A673 (cell line): Measurements from ENCODE around the gene CRADD. TPM values are rescaled to one million over a fixed set of nuclear protein-coding genes. Genes with fewer than 3 reads are reported as not detected.

Experiments
- BruUV-seq: library from RNA; stranded (reverse); fragments of 400-500 nt; replicated peaks from 2 replicates; lab custom pipeline; 2021; lab: Mats Ljungman, UMichigan
- CTCF ChIA-PET: fragments of 300-600 bp; sonication (Branson Sonifier 250); formaldehyde crosslinking; loops from one replicate; lab custom pipeline; 2022; ENCODE audit warnings: antibody characterized with exemption; lab: Charles Lee
- POLR2A ChIA-PET: fragments of 300-600 bp; sonication (Branson Sonifier 250); formaldehyde crosslinking; loops from one replicate; lab custom pipeline; 2022; ENCODE audit warnings: antibody characterized with exemption; ENCODE audit not compliant: low non-redundant PET; lab: Charles Lee
- DNase-seq: peaks from one replicate; pipeline ENCODE4 v3.0.0-alpha.2; 2015; ENCODE audit warnings: low spot score
- H3K27ac ChIP-seq: fragments of 200-600 bp; sonication (generic); 2 replicates; pipeline ENCODE4 v1.5.1; 2016; ENCODE audit warnings: mixed run types, low read depth, mild to moderate bottlenecking, mixed read lengths, antibody characterized with exemption, low read length; ENCODE audit not compliant: poor library complexity, severe bottlenecking
- H3K27me3 ChIP-seq: fragments of 200-600 bp; sonication (generic); replicated peaks from 2 replicates; pipeline ENCODE4 v1.6.1; 2017; ENCODE audit warnings: mixed run types, low read depth, mild to moderate bottlenecking, mixed read lengths, antibody characterized with exemption, low read length; ENCODE audit not compliant: insufficient read depth, poor library complexity
- H3K36me3 ChIP-seq: fragments of 200-600 bp; sonication (generic); 2 replicates; pipeline ENCODE4 v1.6.1; 2016; ENCODE audit warnings: mixed run types, mild to moderate bottlenecking, mixed read lengths, antibody characterized with exemption, low read length; ENCODE audit not compliant: insufficient read depth, poor library complexity, severe bottlenecking
- H3K4me1 ChIP-seq: fragments of 200-600 bp; sonication (generic); 2 replicates; pipeline ENCODE4 v1.6.1; 2017; ENCODE audit warnings: mixed run types, mild to moderate bottlenecking, mixed read lengths, antibody characterized with exemption, low read length; ENCODE audit not compliant: insufficient read depth, poor library complexity, severe bottlenecking
- H3K4me3 ChIP-seq: fragments of 200-600 bp; sonication (generic); 2 replicates; pipeline ENCODE4 v1.5.1; 2016; ENCODE audit warnings: low read depth, mixed run types, mild to moderate bottlenecking, mixed read lengths, low read length; ENCODE audit not compliant: poor library complexity, severe bottlenecking
- H3K9me3 ChIP-seq: fragments of 200-600 bp; sonication (generic); 2 replicates; pipeline ENCODE4 v1.6.1; 2016; ENCODE audit warnings: mixed run types, low read depth, mild to moderate bottlenecking, mixed read lengths, antibody characterized with exemption, low read length; ENCODE audit not compliant: poor library complexity, severe bottlenecking
- CTCF ChIP-seq: fragments of 300-800, 200-600 bp; sonication (generic); conservative IDR thresholded peaks from 2 replicates; pipeline ENCODE4 v1.5.1; 2017; ENCODE audit warnings: low read depth, mild to moderate bottlenecking, antibody characterized with exemption, low read length, moderate library complexity, mixed read lengths
- EZH2 ChIP-seq: fragments of 200-600 bp; sonication (generic); IDR thresholded peaks from 2 replicates; pipeline ENCODE4 v1.6.1; 2017; ENCODE audit warnings: borderline replicate concordance, low read depth, mild to moderate bottlenecking, mixed read lengths, antibody characterized with exemption, low read length; ENCODE audit not compliant: poor library complexity, severe bottlenecking
- intact Hi-C: fragments of 100-400 bp; cut with micrococcal nuclease; formaldehyde crosslinking; loops from one replicate; pipeline ENCODE4 v1.10.0; 2022; ENCODE audit not compliant: unreplicated experiment
- total RNA-seq: library from RNA; stranded (reverse); gene quantifications from 2 replicates; pipeline ENCODE4 v1.2.3, GENCODE V29; 2021

The CRADD gene
- total RNA-seq, 1 experiment from 2014 or later = 9.1 TPM

GRCh38 chr12:93741659-93742109 lies 64.5 kb downstream of the CRADD start:
- Histone ChIP-seq H3K4me1 (peaks cover 10% of the 10 kb centered on the region), H3K9me3 (no peaks in the 10 kb centered on the region), H3K27me3 (no peaks in the 10 kb centered on the region), H3K4me3 (peak overlapping the region; percentile 59), H3K36me3 (no peaks in the 10 kb centered on the region), H3K27ac (no peak overlapping the region)
- ChIA-PET CTCF (no interaction called here), POLR2A (no interaction called here)
- intact Hi-C loops = loop anchor here (2.0 kb wide), 1 partner anchor 171 kb away; no protein-coding TSS in a partner anchor
- BruUV-seq = no TSS peak
- TF ChIP-seq EZH2 (no peak), CTCF (no peak)
- no peak for DNase-seq

GRCh38 chr12:93742110-93742934 lies 65.1 kb downstream of the CRADD start:
- POLR2A ChIA-PET = interaction anchor here (0.5 kb wide), 1 partner anchor 361 kb away, joined by 3 read pairs; no protein-coding TSS in a partner anchor
- H3K4me1 ChIP-seq = peaks cover 10% of the 10 kb centered on the region
- H3K4me3 ChIP-seq = peak overlapping the region; percentile 59
- CTCF ChIA-PET = no interaction called here
- no peaks in the 10 kb centered on the region for H3K27me3 ChIP-seq
- peak; percentile 77 for DNase-seq
- no peaks in the 10 kb centered on the region for H3K36me3 ChIP-seq
- TF ChIP-seq CTCF = peak; percentile 47
- TF ChIP-seq EZH2 = no peak
- no TSS peak for BruUV-seq
- intact Hi-C loops = loop anchor here (2.0 kb wide), 1 partner anchor 172 kb away; no protein-coding TSS in a partner anchor
- H3K9me3 ChIP-seq = no peaks in the 10 kb centered on the region
- no peak overlapping the region for H3K27ac ChIP-seq

GRCh38 chr12:93743229-93743998 lies 66.2 kb downstream of the CRADD start:
- H3K4me3 ChIP-seq = no peak overlapping the region
- POLR2A ChIA-PET = no interaction called here
- H3K27ac ChIP-seq = no peak overlapping the region
- no peaks in the 10 kb centered on the region for H3K9me3 ChIP-seq
- no peak for DNase-seq
- CTCF ChIA-PET = interaction anchor here (0.6 kb wide), 1 partner anchor 174 kb away, joined by 3 read pairs; no protein-coding TSS in a partner anchor
- intact Hi-C loops = loop anchor here (2.0 kb wide), 1 partner anchor 173 kb away; no protein-coding TSS in a partner anchor
- no peaks in the 10 kb centered on the region for H3K36me3 ChIP-seq
- H3K27me3 ChIP-seq = no peaks in the 10 kb centered on the region
- BruUV-seq = no TSS peak
- H3K4me1 ChIP-seq = peaks cover 10% of the 10 kb centered on the region
- TF ChIP-seq CTCF (no peak), EZH2 (no peak)
